ENCODE data around the gene AKR1A1. TPM values are rescaled to one million over a fixed set of nuclear protein-coding genes. Genes with fewer than 3 reads are reported as not detected.

The AKR1A1 gene
- total and polyA plus RNA-seq, 2 of the 8 experiments (the other 6 are each of a cell fraction or from before 2014, with no cell fraction given): 344 to 435 TPM

DNA sequence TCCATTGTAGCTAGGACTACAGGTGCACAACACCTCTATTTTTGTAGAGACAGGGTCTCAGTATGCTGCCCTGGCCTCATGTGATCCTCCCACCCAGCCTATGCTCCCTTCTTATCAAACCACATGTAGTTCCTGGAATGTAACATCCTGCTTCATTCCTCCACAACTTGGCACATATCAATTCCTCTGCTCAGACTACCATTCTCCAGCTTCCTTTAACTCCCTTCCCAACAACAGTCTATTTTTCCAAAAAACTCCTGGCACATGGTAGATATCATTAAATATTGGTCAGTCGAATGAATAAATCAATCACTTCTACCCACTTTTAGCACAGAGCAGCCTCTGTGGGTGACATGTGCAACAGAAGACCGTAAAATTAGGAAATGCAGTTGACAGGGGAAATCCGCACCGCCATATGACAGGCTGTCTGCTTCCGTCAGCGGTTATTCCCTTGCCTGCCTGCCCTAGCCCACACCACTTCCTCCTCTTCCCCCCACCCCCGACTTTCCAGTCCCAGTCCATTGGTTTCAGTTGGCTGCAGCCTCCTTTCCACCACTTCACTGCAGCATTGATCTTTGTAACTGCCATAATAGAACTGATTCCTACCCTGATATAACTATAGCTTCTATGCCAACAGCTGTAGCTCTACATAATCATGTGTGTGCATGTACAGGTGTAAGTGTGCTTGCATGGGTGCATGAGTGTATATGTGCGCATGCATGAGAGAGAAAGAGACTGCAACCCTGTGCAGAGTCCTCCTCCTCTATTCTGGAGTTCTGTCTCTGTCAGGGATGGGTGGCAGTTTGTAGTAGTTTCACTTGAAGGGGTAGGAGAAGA lies 6.8 kb upstream of the AKR1A1 start:
- no peak overlapping the region for H3K56ac ChIP-seq (replicated peaks; ENCODE audit: insufficient read length, low read depth, low read length)
- no peak overlapping the region for H3K4ac ChIP-seq (replicated peaks; ENCODE audit: insufficient read length, low read depth, low read length)
- H4K20me1 ChIP-seq (replicated peaks in 1 of 2; ENCODE audit: control insufficient read depth in 1 of 2, insufficient read depth in 2 of 2, low read length in 2 of 2): no peaks in the 10 kb centered on the region
- no peaks in the 10 kb centered on the region for H3K79me2 ChIP-seq (ENCODE audit: control insufficient read depth in 1 of 2, insufficient read depth in 2 of 2, low read length in 2 of 2)
- H3K79me1 ChIP-seq (ENCODE audit: low read depth, low read length): no peaks in the 10 kb centered on the region
- H2BK20ac ChIP-seq (ENCODE audit: low read length): no peak overlapping the region
- no peak overlapping the region for H4K8ac ChIP-seq (ENCODE audit: extremely low read depth, insufficient read depth, low read length)
- no peak overlapping the region for H3K9ac ChIP-seq (replicated peaks in 1 of 4; ENCODE audit: extremely low read depth in 1 of 4, low read depth in 3 of 4, low read length in 3 of 4)
- DNase-seq (ENCODE audit: low read depth in 1 of 2, low spot score in 2 of 2) (no peak), FAIRE-seq (no peak)
- H2BK120ac ChIP-seq (replicated peaks; ENCODE audit: low read depth, low read length): no peak overlapping the region
- no peak overlapping the region for H3K4me2 ChIP-seq (ENCODE audit: insufficient read depth in 1 of 2, low read depth in 2 of 2, low read length in 2 of 2)
- no peak overlapping the region for H3K4me3 ChIP-seq (ENCODE audit: extremely low read depth in 1 of 4, insufficient read depth in 2 of 4, low read depth in 3 of 4, low read length in 4 of 4)
- no peaks in the 10 kb centered on the region for H3K23me2 ChIP-seq (ENCODE audit: low read depth, low read length)
- H3K36me3 ChIP-seq (ENCODE audit: control insufficient read depth in 2 of 4, insufficient read depth in 4 of 4, low read length in 3 of 4): no peaks in the 10 kb centered on the region
- no peak overlapping the region for H2AK5ac ChIP-seq (ENCODE audit: low read depth, low read length)
- H3K4me1 ChIP-seq (replicated peaks in 1 of 4; ENCODE audit: control insufficient read depth in 3 of 4, insufficient read depth in 4 of 4, low read length in 3 of 4): peaks cover 0 to 5% (median 2%) of the 10 kb centered on the region in 4 experiments; a peak in 4 of 7 replicates
- ChIA-PET POLR2A (ENCODE audit: partially characterized antibody) (interaction anchor here (0.8 to 35.7 kb wide), 10 partner anchors 8 to 41 kb away, joined by 3 to 741 read pairs (median 8); partner anchors contain the start of genes NASP and PRDX1), CTCF (ENCODE audit: partially characterized antibody) (interaction anchor here (0.6 to 2.9 kb wide), 7 partner anchors 11 to 606 kb away, joined by 3 to 21 read pairs (median 4); no protein-coding TSS in a partner anchor)
- no peak overlapping the region for H3K27ac ChIP-seq (ENCODE audit: low read depth, low read length)
- H2BK5ac ChIP-seq (ENCODE audit: low read depth, low read length): no peak overlapping the region
- no peak for TF ChIP-seq EGR1 (IDR thresholded peaks at IDR 0.05; ENCODE audit: borderline replicate concordance, low read depth, low read length)
- no peak for TF ChIP-seq JUND (IDR thresholded peaks at IDR 0.05; ENCODE audit: low read length)
- no peak for TF ChIP-seq BRCA1 (IDR thresholded peaks at IDR 0.05; ENCODE audit: low read depth, low read length)
- WGBS, 2 experiments (ENCODE audit: extremely low coverage in 1 of 2, insufficient coverage in 1 of 2, insufficient read length in 1 of 2, insufficient replicate concordance in 2 of 2, low coverage in 1 of 2, low lambda C conversion rate in 2 of 2, missing lambda C conversion rate in 1 of 2): 75% methylated on average over 8 of the region's 8 CpGs; no CpG with 5 or more reads in 1 of the 2 experiments
- H4K5ac ChIP-seq (ENCODE audit: insufficient read length, low read depth, low read length): no peak overlapping the region
- H3K27me3 ChIP-seq (replicated peaks in 1 of 4; ENCODE audit: control insufficient read depth in 3 of 4, extremely low read depth in 1 of 4, insufficient read depth in 3 of 4, low read length in 3 of 4): no peaks in the 10 kb centered on the region
- H3K18ac ChIP-seq (ENCODE audit: extremely low read depth, low read length): no peak overlapping the region
- no peak overlapping the region for H4K91ac ChIP-seq (replicated peaks; ENCODE audit: insufficient read length, low read length)
- no peak overlapping the region for H3K23ac ChIP-seq (ENCODE audit: insufficient read length)
- no peak overlapping the region for H2BK12ac ChIP-seq (ENCODE audit: low read depth, low read length)
- H3K14ac ChIP-seq (ENCODE audit: insufficient read length): no peak overlapping the region
- H2BK15ac ChIP-seq (ENCODE audit: low read length): no peak overlapping the region
- H3K9me3 ChIP-seq (ENCODE audit: insufficient read depth in 2 of 2, low read depth in 1 of 2, low read length in 1 of 2): no peaks in the 10 kb centered on the region
- peak overlapping the region; percentile 43; the same call in 1 of the 2 replicates for H2AFZ ChIP-seq (ENCODE audit: low read length)
